ENCODE data around the gene SEPHS2. TPM values are rescaled to one million over a fixed set of nuclear protein-coding genes. Genes with fewer than 3 reads are reported as not detected.

SEPHS2 gene
- total and polyA plus RNA-seq, 2 donors (not counting 3 experiments of a cell fraction or from before 2014, with no cell fraction given), result 22.9 to 32.8 TPM

GRCh38 chr16:30417529-30418349 lies 27.9 kb downstream of the SEPHS2 start:
- Histone ChIP-seq H3K9ac (replicated peaks; ENCODE audit: extremely low read depth, insufficient read depth, low read length) (no peak overlapping the region), H3K9me1 (replicated peaks; ENCODE audit: control insufficient read depth, extremely low read depth, insufficient read depth, low read length) (no peaks in the 10 kb centered on the region), H3K4me3 (replicated peaks in 1 of 3; ENCODE audit: insufficient read depth in 1 of 3, low read depth in 1 of 3, low read length in 3 of 3) (peak overlapping the region in 2 of 3 experiments; percentile 44 to 57), H3K79me2 (ENCODE audit: control insufficient read depth, insufficient read depth, low read length) (no peaks in the 10 kb centered on the region), H3K36me3 (ENCODE audit: control insufficient read depth in 2 of 2, extremely low read depth in 1 of 2, insufficient read depth in 2 of 2, low read length in 2 of 2) (peaks cover 3 to 6% of the 10 kb centered on the region in 2 experiments), H3K27me3 (ENCODE audit: control insufficient read depth in 2 of 2, insufficient read depth in 2 of 2, low read length in 2 of 2) (no peaks in the 10 kb centered on the region), H2AFZ (ENCODE audit: low read depth, low read length) (peak overlapping the region; percentile 62), H3K27ac (ENCODE audit: insufficient read depth, low read depth, low read length) (no peak overlapping the region), H4K20me1 (replicated peaks; ENCODE audit: control insufficient read depth, extremely low read depth, insufficient read depth, low read length) (no peaks in the 10 kb centered on the region), H3K4me2 (ENCODE audit: insufficient read depth, low read length) (peak overlapping the region; percentile 53), H3K4me1 (ENCODE audit: control insufficient read depth, extremely low read depth, insufficient read depth, low read length) (peaks cover 3% of the 10 kb centered on the region), H3K9me3 (replicated peaks; ENCODE audit: control insufficient read depth, insufficient read depth, low read length) (no peaks in the 10 kb centered on the region)
- dilution Hi-C loops (cut with MboI; ENCODE audit: extremely low pct_ligation_motif_present, low sequenced_read_pairs) (no loop called here), intact Hi-C loops (cut with micrococcal nuclease) (loop anchor here (1.0 kb wide), 3 partner anchors 8 to 28 kb away; partner anchors contain the start of gene SEPHS2)
- POLR2A ChIA-PET, result interaction anchor here (0.5 to 1.4 kb wide), 3 partner anchors 10 to 302 kb away, joined by 3 to 7 read pairs (median 6); partner anchors contain the start of genes DCTPP1 and ZNF771
- TF ChIP-seq, protein P1, sequence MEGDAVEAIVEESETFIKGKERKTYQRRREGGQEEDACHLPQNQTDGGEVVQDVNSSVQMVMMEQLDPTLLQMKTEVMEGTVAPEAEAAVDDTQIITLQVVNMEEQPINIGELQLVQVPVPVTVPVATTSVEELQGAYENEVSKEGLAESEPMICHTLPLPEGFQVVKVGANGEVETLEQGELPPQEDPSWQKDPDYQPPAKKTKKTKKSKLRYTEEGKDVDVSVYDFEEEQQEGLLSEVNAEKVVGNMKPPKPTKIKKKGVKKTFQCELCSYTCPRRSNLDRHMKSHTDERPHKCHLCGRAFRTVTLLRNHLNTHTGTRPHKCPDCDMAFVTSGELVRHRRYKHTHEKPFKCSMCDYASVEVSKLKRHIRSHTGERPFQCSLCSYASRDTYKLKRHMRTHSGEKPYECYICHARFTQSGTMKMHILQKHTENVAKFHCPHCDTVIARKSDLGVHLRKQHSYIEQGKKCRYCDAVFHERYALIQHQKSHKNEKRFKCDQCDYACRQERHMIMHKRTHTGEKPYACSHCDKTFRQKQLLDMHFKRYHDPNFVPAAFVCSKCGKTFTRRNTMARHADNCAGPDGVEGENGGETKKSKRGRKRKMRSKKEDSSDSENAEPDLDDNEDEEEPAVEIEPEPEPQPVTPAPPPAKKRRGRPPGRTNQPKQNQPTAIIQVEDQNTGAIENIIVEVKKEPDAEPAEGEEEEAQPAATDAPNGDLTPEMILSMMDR (IDR thresholded peaks at IDR 0.05; ENCODE audit: extremely low read depth in 1 of 2, insufficient read depth in 1 of 2, low read depth in 1 of 2, low read length in 2 of 2), result peak in 1 of 2 donors; percentile 37
- TF ChIP-seq EZH2 (IDR thresholded peaks at IDR 0.05; ENCODE audit: borderline replicate concordance, low read depth, low read length, severe bottlenecking) (no peak), POLR2A (IDR thresholded peaks at IDR 0.05; ENCODE audit: low read depth, low read length) (peak; percentile 42), MAX (IDR thresholded peaks at IDR 0.05; ENCODE audit: insufficient read depth, insufficient read length) (peak; percentile 19), MYC (IDR thresholded peaks at IDR 0.05; ENCODE audit: low read depth, low read length) (no peak), POLR2AphosphoS5 (IDR thresholded peaks at IDR 0.05; ENCODE audit: insufficient read depth, low read depth, low read length) (peak; percentile 95), FOS (IDR thresholded peaks at IDR 0.05; ENCODE audit: borderline replicate concordance, insufficient read depth, low read length) (no peak)
- peak; percentile 87 for FAIRE-seq
- CTCF ChIA-PET, result interaction anchor here (0.5 to 4.8 kb wide), 19 partner anchors 8 to 326 kb away, joined by 3 to 46 read pairs (median 6); partner anchors contain the start of genes CD2BP2, CORO1A, DCTPP1 and MAPK3
- BruUV-seq (replicated peaks), result no TSS peak
- DNase-seq (ENCODE audit: low read depth, low spot score), result peak; percentile 96
